KG1 (cell line): ENCODE measurements around the gene INSR.
"Not testable (repeated sequence)": the region's sequence is repeated elsewhere in the genome, so short reads cannot be mapped to it uniquely, and the experiment has no call there.

ENCODE experiments used
- DNase-seq: peaks from one replicate; lab custom pipeline; 2025; lab: John Stamatoyannopoulos, UW

Gene INSR

GRCh38 chr19:7195046-7195445 lies 99.2 kb downstream of the INSR start:
- no peak for DNase-seq

GRCh38 chr19:7194566-7194965 lies 99.6 kb downstream of the INSR start:
- DNase-seq = no peak

- DNase-seq = no peak
These were observed 102.1 kb downstream of the INSR start for GRCh38 chr19:7191946-7192691.

GRCh38 chr19:7188698-7189629 lies 105.2 kb downstream of the INSR start:
- no peak for DNase-seq

GRCh38 chr19:7187605-7188339 lies 106.4 kb downstream of the INSR start:
- no peak for DNase-seq

- DNase-seq = no peak
These were observed 111.7 kb downstream of the INSR start for GRCh38 chr19:7182489-7182888.

- DNase-seq = no peak
These were observed 114.3 kb downstream of the INSR start for GRCh38 chr19:7179917-7180306.

GRCh38 chr19:7177926-7178325 lies 116.3 kb downstream of the INSR start:
- DNase-seq = no peak

GRCh38 chr19:7176792-7177191 lies 117.4 kb downstream of the INSR start:
- DNase-seq = no peak

GRCh38 chr19:7172794-7173193 lies 121.4 kb downstream of the INSR start:
- no peak for DNase-seq

GRCh38 chr19:7170983-7171382 lies 123.2 kb downstream of the INSR start:
- no peak for DNase-seq

- no peak for DNase-seq
These were observed 125.3 kb downstream of the INSR start for GRCh38 chr19:7168941-7169340.

- no peak for DNase-seq
These were observed 132.9 kb downstream of the INSR start for GRCh38 chr19:7161292-7161691.

GRCh38 chr19:7159105-7159933 lies 134.9 kb downstream of the INSR start:
- DNase-seq = no peak

- DNase-seq = no peak
These were observed 141.2 kb downstream of the INSR start for GRCh38 chr19:7153022-7153421.

- no peak for DNase-seq
These were observed 141.6 kb downstream of the INSR start for GRCh38 chr19:7152568-7152967.

- no peak for DNase-seq
These were observed 144.1 kb downstream of the INSR start for GRCh38 chr19:7149956-7150705.

GRCh38 chr19:7147119-7147675 lies 147.0 kb downstream of the INSR start:
- DNase-seq = not testable (repeated sequence)

GRCh38 chr19:7146086-7146485 lies 148.1 kb downstream of the INSR start:
- DNase-seq = not testable (repeated sequence)

GRCh38 chr19:7145494-7145893 lies 148.7 kb downstream of the INSR start:
- no peak for DNase-seq
